Measurements from ENCODE around the gene PMPCA. TPM values are rescaled to one million over a fixed set of nuclear protein-coding genes. Genes with fewer than 3 reads are reported as not detected.

Gene PMPCA
- total RNA-seq, 1 experiment from 2014 or later: 94.5 TPM

GRCh38 chr9:136464241-136464640 is 53.8 kb downstream of the PMPCA start:
- no peak overlapping the region for H2BK15ac ChIP-seq (ENCODE audit: low read depth, low read length)
- DNase-seq: no peak
- no peak overlapping the region for H2BK120ac ChIP-seq (ENCODE audit: low read depth, low read length, poor library complexity, severe bottlenecking)
- no peak overlapping the region for H2BK5ac ChIP-seq (ENCODE audit: insufficient read length, low read length)
- H2AFZ ChIP-seq (ENCODE audit: low read length): no peak overlapping the region
- no peak overlapping the region for H2AK5ac ChIP-seq (ENCODE audit: insufficient read length, low read length)
- H3K23me2 ChIP-seq (ENCODE audit: insufficient read length, low read depth, low read length, poor library complexity, severe bottlenecking): peaks cover 3% of the 10 kb centered on the region
- no peak overlapping the region for H2BK12ac ChIP-seq (ENCODE audit: insufficient read length, low read depth, low read length)
- no peaks in the 10 kb centered on the region for H3K27me3 ChIP-seq (ENCODE audit: insufficient read depth, low read length)
- H3K56ac ChIP-seq (ENCODE audit: insufficient read length, low read depth, low read length): no peak overlapping the region
- TF ChIP-seq CTCF (conservative IDR thresholded peaks at IDR 0.05): no peak
- Mint-ChIP-seq H3K4me3 (no peak overlapping the region), H3K9me3 (no peaks in the 10 kb centered on the region), H3K4me1 (no peaks in the 10 kb centered on the region), H3K36me3 (ENCODE audit: insufficient read depth in 1 of 3, low read depth in 3 of 3) (peaks cover 54 to 86% (median 81%) of the 10 kb centered on the region in 3 experiments; a peak in 6 of 7 replicates), H3K27ac (no peak overlapping the region), H3K27me3 (ENCODE audit: low read depth) (no peaks in the 10 kb centered on the region)
- no CpG with 5 or more reads among the region's 6 CpGs for WGBS (ENCODE audit: extremely low coverage, insufficient read length, low lambda C conversion rate)
- H2BK20ac ChIP-seq (ENCODE audit: low read depth, low read length, poor library complexity, severe bottlenecking): no peak overlapping the region
- H3K4me2 ChIP-seq (ENCODE audit: insufficient read depth, insufficient read length, low read length): no peak overlapping the region
- H3K23ac ChIP-seq (ENCODE audit: insufficient read length, low read depth, low read length): no peak overlapping the region
- no peak overlapping the region for H3K4ac ChIP-seq (ENCODE audit: low read depth, low read length)
- no peak overlapping the region for H3K14ac ChIP-seq (ENCODE audit: insufficient read depth, low read length)
- H3K18ac ChIP-seq (ENCODE audit: insufficient read length, low read depth, low read length): no peak overlapping the region
- H3K27ac ChIP-seq (ENCODE audit: insufficient read length, low read depth, low read length): no peak overlapping the region
- 0 out of 2 replicates have a peak, but pooled peaks cover 2% of the 10 kb centered on the region for H3K79me2 ChIP-seq (ENCODE audit: insufficient read depth, low read length)
- no peaks in the 10 kb centered on the region for H4K20me1 ChIP-seq (ENCODE audit: control insufficient read depth, insufficient read depth, insufficient read length)
- H4K8ac ChIP-seq (replicated peaks; ENCODE audit: insufficient read length, low read depth, low read length): no peak overlapping the region
- no peak overlapping the region for H3K9ac ChIP-seq (ENCODE audit: extremely low read depth, insufficient read length, low read length)
- H4K5ac ChIP-seq (ENCODE audit: insufficient read length, low read depth, low read length): no peak overlapping the region
- H3K4me1 ChIP-seq (ENCODE audit: insufficient read depth, low read length): no peaks in the 10 kb centered on the region
- H3K9me3 ChIP-seq (ENCODE audit: control insufficient read depth, low read depth, low read length): no peaks in the 10 kb centered on the region
- H3K79me1 ChIP-seq (ENCODE audit: insufficient read depth, low read depth, low read length, poor library complexity, severe bottlenecking): no peaks in the 10 kb centered on the region
- H3T11ph ChIP-seq (ENCODE audit: low read length): no peak overlapping the region
- H4K91ac ChIP-seq (ENCODE audit: insufficient read length, low read depth, low read length): no peak overlapping the region
